ENCODE data around the gene ROBO4. TPM values are rescaled to one million over a fixed set of nuclear protein-coding genes. Genes with fewer than 3 reads are reported as not detected.

ROBO4 gene
- total and polyA plus RNA-seq, 2 experiments from 2014 or later = 0.53 to 1.3 TPM

DNA sequence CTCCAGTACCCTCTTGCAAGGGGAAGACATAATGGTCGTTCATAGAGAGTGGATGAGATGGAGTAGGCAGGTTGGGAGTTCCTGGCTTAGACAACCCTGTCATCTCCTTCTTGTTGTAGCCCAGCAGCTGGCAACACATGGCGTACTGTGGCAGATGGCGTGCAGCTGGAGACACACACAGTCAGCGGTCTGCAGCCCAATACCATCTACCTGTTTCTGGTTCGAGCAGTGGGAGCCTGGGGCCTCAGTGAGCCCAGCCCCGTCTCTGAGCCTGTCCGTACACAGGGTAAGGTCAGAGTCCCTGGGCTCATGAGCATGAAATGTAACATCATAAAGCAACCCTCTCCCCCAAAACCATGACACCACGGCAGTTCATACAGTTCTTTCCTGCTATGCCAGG lies 23.7 kb downstream of the ROBO4 start:
- Histone ChIP-seq H3K4me3 (no peak overlapping the region), H3F3A (ENCODE audit: insufficient read depth) (no peaks in the 10 kb centered on the region), H3K27ac (no peak overlapping the region), H3K27me3 (replicated peaks; ENCODE audit: insufficient read depth) (peaks cover 36% of the 10 kb centered on the region), H3K9me3 (ENCODE audit: low read depth) (no peaks in the 10 kb centered on the region), H3K4me2 (ENCODE audit: unreplicated experiment) (no peak overlapping the region), H3K36me3 (ENCODE audit: low read depth) (no peaks in the 10 kb centered on the region), H4K20me1 (ENCODE audit: insufficient read depth) (no peaks in the 10 kb centered on the region), H3K79me2 (ENCODE audit: insufficient read depth) (no peaks in the 10 kb centered on the region), H3K9me2 (ENCODE audit: insufficient read depth) (no peaks in the 10 kb centered on the region), H3K9ac (no peak overlapping the region), H3K4me1 (ENCODE audit: insufficient read depth) (no peaks in the 10 kb centered on the region), H2AFZ (no peak overlapping the region)
- in situ Hi-C loops (cut with MboI) = loop anchor here (25.0 kb wide), 1 partner anchor 462 kb away; the partner anchor contains the start of gene OR8B4
- 32 to 37% methylated on average over 8 of the region's 8 CpGs for WGBS, 2 experiments (ENCODE audit: low coverage in 1 of 2, low lambda C conversion rate in 2 of 2, missing lambda C conversion rate in 2 of 2)
- TF ChIP-seq EZH2phosphoT487 (IDR thresholded peaks at IDR 0.05; ENCODE audit: insufficient read depth, low read depth) (no peak), EZH2 (IDR thresholded peaks at IDR 0.05; ENCODE audit: insufficient read depth, poor library complexity, severe bottlenecking) (no peak)
- DNase-seq = no peak

GRCh38 chr11:124872741-124873140 lies 24.9 kb downstream of the ROBO4 start:
- no peaks in the 10 kb centered on the region for H3K36me3 ChIP-seq (ENCODE audit: low read depth)

GRCh38 chr11:124872280-124872679 lies 25.4 kb downstream of the ROBO4 start:
- H3K36me3 ChIP-seq (ENCODE audit: low read depth) = no peaks in the 10 kb centered on the region
- H3K4me1 ChIP-seq (ENCODE audit: insufficient read depth) = no peaks in the 10 kb centered on the region
- peaks cover 52% of the 10 kb centered on the region for H3K27me3 ChIP-seq (replicated peaks; ENCODE audit: insufficient read depth)
- TF ChIP-seq EZH2phosphoT487 (IDR thresholded peaks at IDR 0.05; ENCODE audit: insufficient read depth, low read depth) = no peak
- H3K27ac ChIP-seq = no peak overlapping the region
- WGBS, 2 experiments (ENCODE audit: low coverage in 1 of 2, low lambda C conversion rate in 2 of 2, missing lambda C conversion rate in 2 of 2) = 28 to 31% methylated on average over 8 of the region's 8 CpGs
- in situ Hi-C loops (cut with MboI) = loop anchor here (25.0 kb wide), 1 partner anchor 460 kb away; the partner anchor contains the start of gene OR8B4
- no peak for DNase-seq
- H3K4me3 ChIP-seq = no peak overlapping the region
- no peaks in the 10 kb centered on the region for H3F3A ChIP-seq (ENCODE audit: insufficient read depth)
- no peaks in the 10 kb centered on the region for H4K20me1 ChIP-seq (ENCODE audit: insufficient read depth)
- no peaks in the 10 kb centered on the region for H3K9me2 ChIP-seq (ENCODE audit: insufficient read depth)
- H3K9me3 ChIP-seq (ENCODE audit: low read depth) = no peaks in the 10 kb centered on the region
- H3K79me2 ChIP-seq (ENCODE audit: insufficient read depth) = no peaks in the 10 kb centered on the region
- no peak overlapping the region for H3K9ac ChIP-seq
- no peak overlapping the region for H2AFZ ChIP-seq
- H3K4me2 ChIP-seq (ENCODE audit: unreplicated experiment) = no peak overlapping the region

More at GRCh38 chr11:124872741-124873140, 24.9 kb downstream of the ROBO4 start:
- Histone ChIP-seq H3K27ac (no peak overlapping the region), H2AFZ (no peak overlapping the region), H4K20me1 (ENCODE audit: insufficient read depth) (no peaks in the 10 kb centered on the region), H3K4me3 (no peak overlapping the region), H3K79me2 (ENCODE audit: insufficient read depth) (no peaks in the 10 kb centered on the region), H3K4me1 (ENCODE audit: insufficient read depth) (no peaks in the 10 kb centered on the region), H3K27me3 (replicated peaks; ENCODE audit: insufficient read depth) (peaks cover 48% of the 10 kb centered on the region), H3K4me2 (ENCODE audit: unreplicated experiment) (no peak overlapping the region), H3K9me3 (ENCODE audit: low read depth) (no peaks in the 10 kb centered on the region), H3K9ac (no peak overlapping the region), H3F3A (ENCODE audit: insufficient read depth) (no peaks in the 10 kb centered on the region), H3K9me2 (ENCODE audit: insufficient read depth) (no peaks in the 10 kb centered on the region)
- no peak for DNase-seq
- in situ Hi-C loops (cut with MboI) = loop anchor here (25.0 kb wide), 1 partner anchor 460 kb away; the partner anchor contains the start of gene OR8B4
- TF ChIP-seq EZH2 (IDR thresholded peaks at IDR 0.05; ENCODE audit: insufficient read depth, poor library complexity, severe bottlenecking) (no peak), EZH2phosphoT487 (IDR thresholded peaks at IDR 0.05; ENCODE audit: insufficient read depth, low read depth) (no peak)
- WGBS, 2 experiments (ENCODE audit: low coverage in 1 of 2, low lambda C conversion rate in 2 of 2, missing lambda C conversion rate in 2 of 2) = 41 to 55% methylated on average over 9 of the region's 9 CpGs

GRCh38 chr11:124870430-124870829 lies 27.2 kb downstream of the ROBO4 start:
- Histone ChIP-seq H3K36me3 (ENCODE audit: low read depth) (no peaks in the 10 kb centered on the region), H3K9me3 (ENCODE audit: low read depth) (no peaks in the 10 kb centered on the region), H4K20me1 (ENCODE audit: insufficient read depth) (no peaks in the 10 kb centered on the region), H3K27ac (no peak overlapping the region), H3K9ac (no peak overlapping the region), H3F3A (ENCODE audit: insufficient read depth) (no peaks in the 10 kb centered on the region), H3K4me3 (no peak overlapping the region), H3K4me1 (ENCODE audit: insufficient read depth) (0 out of 2 replicates have a peak, but pooled peaks cover 3% of the 10 kb centered on the region), H3K27me3 (replicated peaks; ENCODE audit: insufficient read depth) (peaks cover 68% of the 10 kb centered on the region), H3K79me2 (ENCODE audit: insufficient read depth) (no peaks in the 10 kb centered on the region), H3K4me2 (ENCODE audit: unreplicated experiment) (no peak overlapping the region), H3K9me2 (ENCODE audit: insufficient read depth) (no peaks in the 10 kb centered on the region), H2AFZ (no peak overlapping the region)
- DNase-seq = no peak
- WGBS, 2 experiments (ENCODE audit: low coverage in 1 of 2, low lambda C conversion rate in 2 of 2, missing lambda C conversion rate in 2 of 2) = 15 to 20% methylated on average over 7 of the region's 7 CpGs
- in situ Hi-C loops (cut with MboI) = loop anchor here (25.0 kb wide), 1 partner anchor 458 kb away; the partner anchor contains the start of gene OR8B4
- TF ChIP-seq EZH2phosphoT487 (IDR thresholded peaks at IDR 0.05; ENCODE audit: insufficient read depth, low read depth) (no peak), EZH2 (IDR thresholded peaks at IDR 0.05; ENCODE audit: insufficient read depth, poor library complexity, severe bottlenecking) (peak; percentile 12)
